Measurements from ENCODE around the gene TEK.
"Not testable (repeated sequence)": the region's sequence is repeated elsewhere in the genome, so short reads cannot be mapped to it uniquely, and the experiment has no call there.

TEK gene

DNA sequence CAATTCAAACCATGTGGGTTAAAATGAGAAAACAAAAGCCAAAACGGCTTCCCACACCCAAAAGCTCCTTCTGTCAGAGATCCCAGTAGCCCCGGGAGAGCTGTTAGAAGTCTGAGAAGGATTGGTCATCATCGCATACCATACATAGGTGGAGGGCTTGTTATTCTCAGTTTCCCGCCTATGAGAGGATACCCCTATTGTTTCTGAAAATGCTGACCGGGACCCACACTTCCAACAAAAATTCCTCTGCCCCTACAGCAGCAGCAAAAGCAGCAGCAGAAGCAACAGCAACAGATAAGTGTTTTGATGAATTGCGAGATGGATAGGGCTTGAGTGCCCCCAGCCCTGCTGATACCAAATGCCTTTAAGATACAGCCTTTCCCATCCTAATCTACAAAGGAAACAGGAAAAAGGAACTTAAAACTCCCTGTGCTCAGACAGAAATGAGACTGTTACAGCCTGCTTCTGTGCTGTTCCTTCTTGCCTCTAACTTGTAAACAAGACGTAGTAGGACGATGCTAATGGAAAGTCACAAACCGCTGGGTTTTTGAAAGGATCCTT is at the start of gene TEK:
TSS of gene TEK (plus strand) at position 245 of the 561 bp plus-strand sequence. CDS start 366 bp downstream, outside the sequence.
- no peak for DNase-seq

GRCh38 chr9:27059412-27059811 is 49.6 kb upstream of the TEK start:
- no peak for DNase-seq

GRCh38 chr9:27059907-27060306 is 49.1 kb upstream of the TEK start:
- no peak for DNase-seq

- no peak for DNase-seq
These were observed 43.7 kb upstream of the TEK start for GRCh38 chr9:27065288-27065687.

DNA sequence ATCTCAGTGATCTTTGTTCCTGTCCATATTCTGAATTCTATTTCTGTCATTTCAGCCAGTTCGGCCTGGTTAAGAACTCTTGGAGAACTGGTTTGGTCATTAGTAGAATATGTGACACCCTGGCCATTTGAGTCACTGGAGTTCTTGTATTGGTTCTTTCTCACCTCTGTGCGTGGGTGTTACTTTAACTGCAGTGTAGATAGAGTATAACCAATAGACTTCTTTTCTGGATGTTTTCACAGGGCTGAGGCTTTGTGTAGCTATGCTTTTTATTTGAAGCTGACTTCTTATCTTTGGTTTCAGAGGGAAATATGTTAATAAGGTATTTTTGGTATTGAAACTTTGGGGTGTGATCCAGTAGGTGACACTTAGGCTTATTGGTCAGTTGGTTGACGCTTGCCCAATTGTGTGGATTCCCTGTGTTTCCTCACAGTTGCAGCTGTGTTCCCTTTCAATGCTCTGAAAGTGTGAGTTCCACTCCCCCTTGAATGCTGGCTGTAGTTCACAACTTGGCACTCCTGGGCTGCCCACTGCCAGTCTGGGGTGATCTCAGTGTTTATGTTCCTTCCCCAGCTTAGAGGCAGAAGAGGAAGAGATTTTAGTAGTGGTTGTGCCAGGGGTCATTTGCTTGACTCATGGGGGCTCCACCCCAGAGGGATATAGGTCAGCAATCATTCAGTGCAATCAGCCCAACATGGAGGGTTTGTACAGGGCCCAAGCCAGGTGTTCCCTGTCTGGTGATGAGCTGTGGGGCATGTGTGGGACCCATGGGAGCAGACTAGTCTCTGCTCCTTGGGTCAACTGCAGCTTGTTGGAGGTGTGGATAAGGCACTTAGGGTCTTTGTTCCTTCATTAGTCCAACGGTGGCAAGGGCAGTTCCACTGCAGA is 34.9 kb upstream of the TEK start:
- DNase-seq, result no peak

DNA sequence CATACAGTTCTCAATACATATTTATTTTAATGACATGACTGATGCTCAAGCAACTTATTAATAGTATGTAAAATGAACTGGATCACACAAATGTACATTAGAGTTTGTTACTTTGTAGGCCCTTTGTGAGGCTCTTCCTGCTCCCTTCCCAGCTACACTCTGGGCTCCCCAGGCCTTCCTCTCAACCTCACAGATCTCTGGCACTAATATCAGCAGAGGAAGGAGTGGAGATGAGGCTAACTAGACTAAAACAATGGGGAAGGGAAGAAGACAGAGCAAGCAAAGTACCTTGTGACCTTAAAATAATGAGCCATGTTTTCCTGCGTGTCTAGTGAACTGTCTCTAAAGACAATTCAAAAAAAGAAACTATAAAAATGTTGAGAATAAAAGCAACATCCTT is 30.3 kb upstream of the TEK start:
- no peak for DNase-seq

DNA sequence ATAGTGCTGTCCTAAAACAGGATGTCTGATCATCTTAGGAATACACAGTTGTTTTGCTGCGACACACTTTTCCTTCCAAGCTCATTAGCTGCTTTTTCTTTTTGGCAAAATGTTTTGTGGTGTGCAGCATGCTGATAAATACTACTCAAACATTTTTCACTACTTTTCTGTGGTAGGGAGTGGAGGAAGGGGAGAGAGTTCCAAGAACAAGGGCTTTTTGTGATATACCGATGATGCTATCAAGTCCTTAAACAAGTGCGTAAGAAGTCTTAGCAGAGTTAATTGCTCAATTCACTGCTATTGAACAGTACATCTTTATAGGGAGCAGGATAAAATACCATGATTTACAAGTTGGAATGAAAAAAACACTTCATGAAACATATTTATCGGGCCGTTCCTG is 23.6 kb upstream of the TEK start:
- no peak for DNase-seq

GRCh38 chr9:27086818-27087680 is 22.0 kb upstream of the TEK start:
- no peak for DNase-seq

DNA sequence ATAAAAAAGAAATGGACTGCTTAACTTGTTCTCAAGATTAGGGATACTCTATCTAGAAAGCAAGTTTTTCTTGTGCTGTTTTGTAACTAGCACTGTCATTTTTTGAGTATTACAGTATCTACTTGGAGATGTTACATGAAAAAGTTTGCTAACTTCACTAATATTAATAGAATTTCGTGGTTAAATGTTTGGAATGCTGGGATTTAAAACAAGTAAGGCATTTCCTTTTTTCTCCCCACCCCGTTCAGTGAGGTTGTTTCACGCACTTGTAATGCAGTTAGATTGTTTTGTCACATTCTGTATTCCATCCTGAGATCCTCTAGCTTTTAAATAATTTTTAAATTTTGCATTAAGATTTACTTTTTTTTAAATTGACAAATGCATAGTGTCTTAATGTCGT is 20.0 kb upstream of the TEK start:
- no peak for DNase-seq

DNA sequence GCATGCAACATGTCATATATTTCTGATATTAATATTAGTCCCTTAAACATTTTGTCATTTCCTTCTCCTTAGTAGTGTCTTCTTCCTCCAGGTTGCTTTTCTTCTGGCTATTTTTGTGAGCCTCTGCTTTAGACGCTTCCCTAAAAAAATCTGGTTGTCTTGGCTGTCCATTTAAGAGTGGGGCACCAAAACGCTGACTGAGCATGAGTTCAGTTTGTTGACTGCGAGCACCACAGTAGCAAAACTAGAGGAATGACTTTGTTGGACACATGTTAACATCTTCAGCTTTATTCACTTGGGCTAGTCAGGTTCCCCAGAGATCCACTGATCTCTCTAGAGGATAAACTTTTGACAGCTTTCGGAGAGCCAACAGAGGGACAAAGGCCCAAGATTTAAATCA is 19.3 kb upstream of the TEK start:
- no peak for DNase-seq

- DNase-seq, result no peak
These were observed 18.8 kb upstream of the TEK start for GRCh38 chr9:27090231-27090630.

- no peak for DNase-seq
These were observed 18.3 kb upstream of the TEK start for GRCh38 chr9:27090711-27091110.

GRCh38 chr9:27092496-27092895 is 16.5 kb upstream of the TEK start:
- not testable (repeated sequence) for DNase-seq

- not testable (repeated sequence) for DNase-seq
These were observed 15.5 kb upstream of the TEK start for GRCh38 chr9:27093384-27094067.

- DNase-seq, result peak in 1 of 51 donors; percentile 6
These were observed 14.3 kb upstream of the TEK start for GRCh38 chr9:27094640-27095298.

DNA sequence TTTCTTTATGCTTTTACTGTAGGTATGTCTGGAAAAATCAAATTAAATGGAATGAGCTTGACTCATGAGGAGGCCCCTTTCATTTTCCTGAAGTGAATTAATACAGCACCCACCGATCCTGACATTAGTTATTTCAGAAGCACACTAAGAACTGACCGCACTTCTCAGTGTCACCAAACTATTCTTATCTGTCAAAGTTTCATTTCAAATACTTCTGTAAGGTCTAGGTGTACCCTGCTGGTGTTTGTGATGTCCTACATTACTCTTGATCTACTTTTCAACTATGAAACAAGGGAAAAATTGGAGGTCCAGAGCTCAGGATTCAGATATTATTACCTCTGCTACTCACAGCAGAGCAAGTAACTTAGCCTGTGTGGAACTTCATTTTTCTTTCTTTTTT is 1.8 kb upstream of the TEK start:
- DNase-seq, result no peak

DNA sequence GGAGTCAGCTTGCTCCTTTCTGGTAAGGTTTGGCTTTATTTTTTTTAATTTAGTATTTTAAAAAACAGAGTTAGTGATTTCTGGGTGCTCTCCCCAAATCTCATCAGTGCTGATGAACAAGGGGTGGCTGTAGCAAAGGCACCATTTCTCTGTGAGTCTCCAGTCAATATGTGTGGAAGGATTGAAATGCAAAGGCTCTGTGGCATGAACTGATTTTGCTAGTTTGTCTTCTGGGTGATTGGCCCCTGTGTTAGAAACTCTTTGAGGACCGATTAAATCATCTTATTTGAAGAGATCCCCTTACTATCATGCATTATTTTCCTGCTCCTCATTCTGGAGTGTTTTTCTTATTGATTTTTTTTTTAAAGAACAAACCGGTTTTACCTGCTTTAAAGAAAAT is 596 bp downstream of the TEK start:
- DNase-seq, result no peak

GRCh38 chr9:27110181-27110580 is 1.2 kb downstream of the TEK start:
- no peak for DNase-seq

DNA sequence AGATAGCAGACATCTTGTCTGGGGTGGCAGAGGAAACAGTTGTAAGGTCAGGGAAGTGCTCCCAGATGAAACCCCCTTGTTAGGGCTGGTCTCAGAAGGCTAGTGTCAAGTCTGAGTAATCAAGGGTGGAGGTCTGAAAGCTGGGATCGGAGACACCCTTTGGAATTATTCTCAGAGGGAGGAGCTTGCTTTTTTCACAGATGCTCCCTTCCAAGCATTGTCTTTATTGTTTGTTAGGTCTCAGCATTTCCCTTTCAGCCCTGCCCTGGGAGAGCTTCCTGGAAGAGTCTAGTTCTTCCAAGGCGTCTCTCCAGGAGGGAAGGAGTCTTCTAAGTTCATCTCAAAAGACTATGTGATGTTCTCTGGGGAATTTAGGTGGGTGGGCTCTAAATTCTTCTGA is 3.2 kb downstream of the TEK start:
- no peak for DNase-seq

- DNase-seq, result no peak
These were observed 8.6 kb downstream of the TEK start for GRCh38 chr9:27117489-27118135.

- DNase-seq, result no peak
These were observed 9.9 kb downstream of the TEK start for GRCh38 chr9:27118916-27119315.

Data from hypothalamus (tissue), 51 donors.